GM19351 (cell line): Measurements from ENCODE around the gene SORL1.
"Not testable (repeated sequence)": the region's sequence is repeated elsewhere in the genome, so short reads cannot be mapped to it uniquely, and the experiment has no call there.

Experiments used
- ATAC-seq: cut with Tn5 transposase; IDR thresholded peaks from one replicate; pipeline ENCODE4 v1.9.1; 2021; ENCODE audit warnings: mild to moderate bottlenecking, moderate library complexity; ENCODE audit not compliant: unreplicated experiment

SORL1 gene

DNA sequence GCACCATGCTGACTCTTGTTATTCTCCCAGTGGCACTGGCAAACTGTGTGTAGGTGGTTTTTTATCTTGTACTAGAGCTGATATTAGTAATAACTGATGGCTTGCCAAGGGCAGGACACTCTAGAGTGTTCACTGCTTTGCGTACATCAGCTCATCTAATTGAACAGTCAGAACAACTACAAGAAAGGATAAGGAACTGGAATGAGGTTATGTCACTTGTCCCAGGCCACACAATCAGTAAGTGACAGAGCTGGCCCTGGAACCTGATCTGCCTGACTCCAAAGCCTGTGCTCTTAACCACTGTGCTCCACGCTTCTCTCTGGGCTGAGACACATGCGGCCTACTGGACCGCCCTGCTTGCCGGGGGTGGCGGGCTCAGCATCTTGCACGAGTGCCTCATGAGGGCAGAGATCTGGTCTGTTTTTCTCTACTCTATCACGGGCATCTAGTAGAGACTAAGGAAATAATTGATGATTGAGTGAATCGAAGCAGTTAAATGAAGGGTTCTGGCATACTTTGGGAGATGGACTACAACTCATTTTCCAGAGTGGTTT lies 156.5 kb downstream of the SORL1 start:
- ATAC-seq, result no peak

DNA sequence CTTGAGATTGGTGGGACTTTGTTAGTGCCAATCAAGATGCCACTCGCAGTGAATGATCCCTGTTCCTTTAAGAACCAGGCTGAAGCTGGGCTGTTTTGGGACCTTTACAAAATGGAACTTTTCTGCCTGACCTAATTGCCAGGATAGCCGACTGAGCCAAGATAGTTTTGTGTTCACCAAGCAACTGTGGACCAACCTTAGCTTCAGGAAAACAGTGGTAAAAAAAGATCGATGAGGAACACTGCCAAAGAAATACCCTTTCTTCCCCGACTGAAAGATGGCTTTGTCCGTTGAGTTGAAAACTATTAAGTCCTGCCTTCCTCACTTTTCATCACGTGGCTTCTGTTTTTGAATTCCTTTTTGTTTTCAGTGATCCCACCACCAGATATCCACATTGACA lies 158.6 kb downstream of the SORL1 start:
- ATAC-seq, result no peak

DNA sequence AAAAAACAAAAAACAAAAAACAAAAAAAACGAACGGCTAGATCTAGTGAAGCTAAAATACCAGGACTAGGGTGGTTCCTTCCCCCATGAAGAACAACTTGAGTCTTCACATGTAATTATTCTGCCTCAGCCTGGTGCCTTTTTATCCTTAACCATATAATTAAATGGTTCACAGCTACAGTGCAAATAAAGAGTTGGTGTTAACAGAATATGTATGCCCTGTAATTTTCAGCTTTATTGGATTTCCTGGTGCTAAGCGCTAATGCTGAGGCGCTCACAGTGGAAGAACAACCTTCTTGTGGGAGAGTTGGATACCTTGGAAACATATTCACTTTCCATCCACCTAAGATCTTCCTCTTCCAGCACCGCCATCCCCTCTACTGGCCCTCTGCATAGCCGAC lies 159.1 kb downstream of the SORL1 start:
- ATAC-seq, result no peak

DNA sequence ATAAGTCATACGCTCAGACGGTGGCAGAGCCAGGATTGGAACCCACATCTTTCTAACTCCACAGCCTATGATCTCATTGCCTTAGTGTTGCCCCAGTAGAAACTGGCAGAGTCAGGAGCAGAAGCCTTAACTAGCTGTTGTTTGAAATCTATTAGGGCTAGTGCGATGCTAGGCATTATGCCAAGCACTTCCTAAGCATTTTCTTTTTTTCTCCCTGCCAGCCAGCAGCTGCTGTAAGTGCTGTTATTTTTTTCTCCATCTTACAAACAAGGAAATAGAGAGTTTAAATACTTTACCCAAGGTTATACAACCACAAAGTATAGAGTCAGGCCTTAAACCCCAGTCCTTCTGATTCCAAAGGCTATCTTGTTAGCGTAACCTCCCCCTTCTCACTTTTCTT lies 161.6 kb downstream of the SORL1 start:
- ATAC-seq, result no peak

DNA sequence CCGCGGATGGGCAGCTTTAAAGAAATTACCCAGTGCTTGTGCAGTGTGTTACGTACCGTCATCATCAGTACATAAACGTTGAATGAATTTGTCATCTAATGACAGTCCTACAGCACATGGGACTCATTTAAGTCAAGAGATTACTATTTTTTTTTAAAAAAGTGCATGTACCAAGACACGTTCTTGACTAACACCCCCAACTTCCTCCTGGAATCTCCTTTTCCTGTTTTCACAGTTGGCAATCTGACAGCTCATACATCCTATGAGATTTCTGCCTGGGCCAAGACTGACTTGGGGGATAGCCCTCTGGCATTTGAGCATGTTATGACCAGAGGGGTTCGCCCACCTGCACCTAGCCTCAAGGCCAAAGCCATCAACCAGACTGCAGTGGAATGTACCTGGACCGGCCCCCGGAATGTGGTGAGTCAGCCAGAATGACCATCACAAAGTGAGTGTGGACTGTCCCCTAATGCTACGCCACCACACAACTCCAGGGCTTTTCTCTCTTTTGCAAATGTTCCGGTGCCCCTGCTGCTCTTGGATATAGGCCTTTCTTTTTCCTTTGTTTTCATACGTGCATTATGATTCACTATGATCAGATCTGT lies 162.6 kb downstream of the SORL1 start:
- ATAC-seq, result no peak

DNA sequence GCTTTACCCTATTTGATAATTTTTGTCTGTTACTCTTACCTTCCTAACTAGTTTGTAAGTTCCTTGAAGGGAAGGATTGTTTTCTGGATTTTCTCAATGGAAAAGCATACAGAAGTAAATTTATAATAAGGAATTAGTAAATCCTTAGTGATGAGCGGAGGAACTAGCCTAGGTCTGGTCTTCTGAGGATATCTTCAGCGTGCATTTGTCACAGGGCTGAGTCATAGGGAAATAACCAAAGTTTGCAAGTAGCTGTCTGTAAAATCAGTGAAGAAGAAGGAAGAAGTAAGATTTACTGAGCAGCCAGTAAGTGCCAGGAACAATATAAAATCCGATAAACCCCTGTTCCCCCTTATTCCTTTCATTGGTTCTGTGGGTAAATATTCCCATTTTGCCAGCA lies 163.4 kb downstream of the SORL1 start:
- no peak for ATAC-seq

DNA sequence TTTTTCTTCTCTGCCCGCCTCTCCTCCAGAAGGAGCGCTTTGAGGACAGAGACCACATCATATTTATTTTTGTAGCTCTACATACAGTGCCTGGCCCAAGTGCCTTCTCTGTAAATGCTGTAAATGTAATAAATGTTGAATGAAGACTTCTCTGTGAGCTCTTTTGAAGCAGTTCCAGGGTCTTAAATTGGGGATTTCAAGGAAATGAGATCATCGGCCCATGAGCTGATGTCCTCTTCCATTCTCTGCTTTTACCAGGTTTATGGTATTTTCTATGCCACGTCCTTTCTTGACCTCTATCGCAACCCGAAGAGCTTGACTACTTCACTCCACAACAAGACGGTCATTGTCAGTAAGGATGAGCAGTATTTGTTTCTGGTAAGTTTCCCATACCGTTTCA lies 166.4 kb downstream of the SORL1 start:
- no peak for ATAC-seq

DNA sequence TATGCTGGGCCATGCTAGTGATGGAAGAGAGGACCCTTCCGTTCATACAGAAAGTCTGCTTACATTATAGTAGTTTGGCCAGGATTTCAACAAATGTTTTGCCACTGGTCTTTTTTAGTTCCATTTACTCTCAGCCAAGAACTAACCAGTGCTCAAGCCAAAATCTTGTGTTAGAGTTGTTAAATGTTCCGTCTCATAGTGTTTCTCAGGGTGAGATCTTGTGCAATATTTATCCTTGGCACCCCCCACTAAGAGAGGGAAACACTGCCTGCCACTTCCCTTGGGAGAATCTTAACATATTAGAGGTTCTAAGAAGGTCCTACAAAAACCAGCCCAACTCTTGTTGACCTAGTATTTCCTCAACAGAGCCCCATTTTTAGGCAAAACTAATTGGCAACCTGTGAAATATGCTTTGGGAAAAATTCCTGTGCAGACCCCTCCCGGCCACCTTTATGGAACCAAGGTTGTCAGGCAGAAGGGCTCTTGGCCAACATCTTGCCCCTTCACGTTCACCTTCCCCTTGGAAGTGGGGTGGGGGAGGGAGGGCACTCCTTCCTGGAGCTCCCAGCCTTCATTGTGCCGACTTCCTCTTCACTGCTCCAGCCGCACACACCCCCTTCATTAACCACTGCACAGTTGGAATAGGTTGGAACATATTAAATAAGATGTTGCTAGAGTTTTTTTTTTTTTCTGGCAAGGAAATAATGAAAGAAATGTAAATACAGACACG lies 173.8 kb downstream of the SORL1 start:
- ATAC-seq, result no peak

DNA sequence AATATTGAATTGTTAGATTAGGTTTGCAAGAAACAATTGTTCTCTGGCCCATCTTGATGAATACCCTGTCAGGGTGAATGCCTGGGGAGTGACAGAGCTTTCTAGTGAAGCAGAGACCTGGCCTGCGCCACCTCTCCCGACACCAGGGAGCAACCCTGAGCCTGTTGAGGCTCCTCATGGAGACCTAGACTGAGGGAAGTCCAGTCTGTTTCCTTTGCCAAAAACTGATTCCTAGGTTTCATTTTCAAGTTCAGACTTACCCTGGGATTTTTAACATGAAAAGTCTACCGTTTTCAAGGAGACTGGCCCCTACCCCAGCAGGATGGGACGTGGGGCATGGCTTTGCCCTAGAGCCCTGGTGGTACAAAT lies 174.4 kb downstream of the SORL1 start:
- no peak for ATAC-seq

DNA sequence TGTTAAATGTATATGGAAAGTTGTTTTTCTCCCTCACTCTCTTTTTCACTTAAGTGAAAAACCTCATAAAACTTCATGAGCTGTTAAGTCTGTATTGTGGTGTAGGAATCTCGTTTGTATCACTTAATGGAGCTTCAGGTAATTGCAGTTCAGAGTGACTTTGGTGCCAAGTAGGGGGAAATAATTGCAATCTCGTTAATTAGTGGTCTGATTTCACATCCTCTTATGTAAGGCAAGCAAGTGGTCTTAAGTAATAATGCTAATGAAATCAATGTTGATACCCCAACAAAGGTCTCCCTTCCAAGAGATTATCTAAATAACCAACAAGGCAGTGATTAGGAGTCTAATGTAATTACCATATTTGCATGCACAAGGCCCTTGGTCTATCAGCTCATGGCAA lies 174.9 kb downstream of the SORL1 start:
- no peak for ATAC-seq

DNA sequence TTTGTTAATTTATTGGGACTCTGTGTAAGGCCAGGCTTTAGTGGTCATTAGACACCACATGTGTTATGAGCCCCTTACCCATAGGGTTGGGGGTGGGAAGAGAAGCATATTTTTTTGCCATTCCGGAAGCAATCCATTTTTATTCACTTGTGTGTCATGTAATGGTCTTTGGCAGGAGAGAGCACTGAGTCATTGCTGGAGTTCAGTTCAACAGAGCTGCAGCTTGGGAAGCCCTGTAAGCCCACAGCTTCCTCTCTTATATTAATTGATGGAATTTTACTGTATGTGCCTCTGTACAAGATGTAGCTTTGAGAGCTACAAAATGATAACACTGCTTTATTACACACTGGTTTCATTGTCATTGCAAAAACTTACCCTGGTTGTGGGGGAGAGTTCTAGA lies 177.9 kb downstream of the SORL1 start:
- no peak for ATAC-seq

DNA sequence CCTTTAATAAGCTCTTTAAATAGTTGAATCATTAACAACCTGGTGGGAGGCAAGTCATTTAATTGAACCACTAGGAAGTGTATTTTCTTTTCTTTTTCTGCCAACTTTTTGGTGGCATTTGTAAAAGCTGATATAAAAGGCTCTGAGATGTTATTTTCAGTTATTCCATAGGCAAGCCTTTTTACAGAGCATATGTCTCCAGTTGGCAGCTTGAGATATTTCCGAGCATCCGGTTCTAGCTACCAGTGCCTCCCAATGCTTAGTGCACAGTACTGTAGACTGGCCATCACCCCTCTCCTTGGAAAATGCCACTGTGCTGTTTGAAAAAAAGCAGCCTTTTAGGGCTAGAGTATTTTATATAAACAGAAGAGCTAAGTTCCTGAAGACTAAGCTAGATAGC lies 179.3 kb downstream of the SORL1 start:
- no peak for ATAC-seq

DNA sequence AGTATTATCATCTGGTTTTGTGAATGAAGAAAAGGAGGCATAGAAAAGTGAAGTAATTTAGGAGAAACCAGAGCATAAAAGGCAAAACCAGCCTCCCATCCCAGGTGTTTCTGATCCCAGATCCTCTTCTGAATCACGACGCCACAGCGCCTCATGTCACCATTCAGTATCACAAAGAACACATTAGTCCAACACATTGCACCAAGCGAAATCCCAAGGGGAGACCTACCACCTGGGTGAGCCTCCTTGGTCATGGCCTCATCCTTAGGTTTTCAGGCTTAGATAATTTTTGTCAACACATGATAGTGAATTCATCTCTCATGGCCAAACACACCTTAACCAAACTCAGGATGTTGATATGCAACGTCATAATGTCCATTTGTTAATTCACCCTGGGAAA lies 182.2 kb downstream of the SORL1 start:
- no peak for ATAC-seq

DNA sequence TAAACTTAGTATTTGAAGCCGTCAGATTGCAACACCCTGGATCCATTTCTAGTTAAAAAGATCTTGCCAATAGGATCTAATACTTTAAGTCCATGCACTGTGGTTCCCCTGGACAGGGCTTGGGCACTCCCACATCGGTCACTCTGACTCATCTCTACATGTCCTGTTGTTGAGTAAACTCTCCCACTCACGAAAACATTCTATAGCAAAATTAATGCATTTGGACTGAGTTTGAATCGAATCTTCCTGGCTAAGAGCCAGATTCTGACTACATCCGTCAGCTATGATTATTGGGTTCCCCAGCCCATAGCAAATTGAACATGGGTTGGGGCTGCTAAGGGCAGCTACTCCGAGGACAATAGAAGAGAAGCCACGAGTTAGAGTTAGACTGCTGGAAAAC lies 182.8 kb downstream of the SORL1 start:
- no peak for ATAC-seq

DNA sequence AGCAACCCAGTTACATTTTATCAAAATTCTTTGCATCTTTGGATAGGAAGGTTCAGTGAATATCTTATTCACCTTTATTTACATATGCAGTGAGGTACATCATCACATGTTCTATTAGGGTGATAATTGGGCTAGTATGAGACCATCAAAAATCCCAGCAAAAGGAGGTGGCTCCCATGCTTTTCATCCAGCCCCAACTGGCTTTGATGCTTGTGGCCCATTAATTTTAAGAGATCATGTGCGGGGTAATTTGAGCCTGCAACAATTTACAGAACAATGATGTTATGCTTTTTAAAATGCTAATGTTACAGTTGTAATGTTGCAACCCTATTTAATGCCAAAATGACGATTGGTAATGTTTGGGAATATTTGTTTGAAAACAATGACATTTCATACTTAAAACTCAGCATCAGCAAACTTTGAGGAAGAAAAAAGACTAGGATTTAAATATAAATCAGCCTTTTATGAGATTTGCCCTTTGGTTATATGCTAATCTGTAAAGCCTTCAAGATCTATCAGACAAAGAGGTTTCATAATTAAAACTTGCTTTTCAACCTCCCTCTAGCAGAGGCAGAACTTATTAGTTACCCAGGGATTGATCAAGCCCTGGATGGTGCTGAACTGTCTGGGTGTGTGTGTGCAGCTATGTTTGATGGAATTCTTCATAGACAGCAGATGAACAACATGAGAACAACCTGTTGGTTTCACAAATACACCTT lies 184.1 kb downstream of the SORL1 start:
- ATAC-seq, result no peak

DNA sequence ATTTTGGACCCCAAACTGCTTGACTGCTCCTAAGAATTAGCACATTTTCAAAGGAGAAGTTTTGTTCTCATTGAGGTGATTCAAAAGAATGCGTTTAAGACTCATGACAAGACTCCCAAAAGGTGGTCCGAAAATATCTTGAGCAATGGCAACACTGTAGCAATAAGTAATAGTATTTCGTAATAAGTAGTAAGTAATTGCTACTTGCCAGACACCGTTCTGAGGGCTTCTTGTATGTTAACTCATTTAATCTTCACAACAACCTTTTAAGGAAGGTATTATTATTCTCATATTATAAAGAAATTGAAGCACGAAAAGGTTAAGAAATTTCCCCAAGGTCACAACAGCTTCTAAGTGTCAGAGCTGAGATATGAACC lies 184.7 kb downstream of the SORL1 start:
- ATAC-seq, result no peak

DNA sequence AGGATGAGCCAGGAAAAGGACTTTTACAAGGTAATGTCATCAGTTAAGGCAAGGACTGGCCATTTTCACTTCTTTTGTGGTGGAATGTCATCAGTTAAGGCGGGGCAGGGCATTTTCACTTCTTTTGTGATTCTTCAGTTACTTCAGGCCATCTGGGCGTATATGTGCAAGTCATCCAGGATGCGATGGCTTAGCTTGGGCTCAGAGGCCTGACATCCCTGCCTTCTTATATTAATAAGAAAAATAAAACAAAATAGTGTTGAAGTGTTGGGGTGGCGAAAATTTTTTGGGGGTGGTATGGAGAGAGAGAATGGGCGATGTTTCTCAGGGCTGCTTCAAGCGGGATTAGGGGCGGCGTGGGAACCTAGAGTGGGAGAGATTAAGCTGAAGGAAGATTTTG lies 185.5 kb downstream of the SORL1 start:
- ATAC-seq, result not testable (repeated sequence)

DNA sequence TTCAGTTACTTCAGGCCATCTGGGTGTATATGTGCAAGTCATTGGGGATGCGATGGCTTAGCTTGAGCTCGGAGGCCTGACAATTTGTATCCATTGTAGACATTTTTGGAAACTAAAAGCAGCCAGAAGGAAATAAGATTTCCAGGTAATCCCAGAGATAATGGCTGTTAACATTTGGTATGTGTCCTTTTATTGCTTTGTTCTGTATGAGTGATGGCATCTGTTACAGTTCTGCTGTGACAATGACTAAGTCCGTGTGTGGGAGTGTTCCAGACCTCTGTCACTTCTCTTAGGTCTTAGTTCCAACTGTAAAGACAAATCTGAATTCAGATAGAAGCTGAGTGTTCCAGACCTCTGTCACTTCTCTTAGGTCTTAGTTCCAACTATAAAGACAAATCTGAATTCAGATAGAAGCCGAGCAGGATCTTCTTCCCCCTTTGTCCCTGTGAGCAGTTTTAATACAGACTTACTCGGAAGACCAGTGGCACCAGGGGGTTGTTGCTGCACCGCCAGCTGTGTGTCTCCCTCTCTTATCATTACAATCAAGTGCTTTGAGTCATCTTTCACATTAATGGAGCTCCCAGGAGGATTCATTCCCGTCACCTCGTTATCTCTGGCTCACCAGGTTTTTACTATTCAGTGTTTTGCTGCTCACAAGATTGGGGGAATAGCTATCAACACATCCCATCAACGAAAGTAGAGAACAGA lies 191.5 kb downstream of the SORL1 start:
- no peak for ATAC-seq

DNA sequence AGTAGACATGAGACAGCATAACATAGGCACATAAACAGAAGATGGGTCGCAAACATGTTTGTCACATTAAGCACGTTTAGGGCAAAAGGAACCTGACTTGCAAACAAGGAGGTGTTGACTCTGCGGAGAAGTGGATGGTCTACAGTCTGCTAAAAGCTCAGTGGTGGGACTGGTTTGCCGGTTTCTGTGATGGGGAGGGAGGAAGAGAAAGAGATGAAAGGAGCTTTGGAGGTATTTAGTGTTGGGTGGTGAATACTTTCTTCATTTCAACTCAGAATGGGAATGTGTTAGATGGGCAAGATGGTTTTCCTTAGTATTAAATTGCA lies 192.0 kb downstream of the SORL1 start:
- no peak for ATAC-seq

DNA sequence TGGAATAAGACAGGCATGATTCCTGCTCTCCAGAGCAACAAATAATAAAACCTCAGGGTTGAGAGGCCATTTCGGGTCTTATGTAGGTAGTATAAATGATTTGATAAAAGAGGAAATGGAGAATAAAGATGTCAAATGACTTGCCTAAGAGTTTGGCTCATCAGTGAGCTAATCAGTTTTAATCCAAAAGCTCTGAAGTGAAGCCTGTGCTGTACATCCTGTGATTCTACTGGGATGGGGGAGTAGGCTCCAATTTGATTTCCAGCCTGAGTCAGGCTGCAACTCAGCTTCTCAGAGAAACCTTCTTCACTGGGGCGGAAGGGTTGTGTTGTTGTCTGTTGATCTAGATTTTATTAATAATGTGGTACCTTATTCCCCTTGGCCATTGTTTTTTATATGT lies 192.9 kb downstream of the SORL1 start:
- ATAC-seq, result no peak

DNA sequence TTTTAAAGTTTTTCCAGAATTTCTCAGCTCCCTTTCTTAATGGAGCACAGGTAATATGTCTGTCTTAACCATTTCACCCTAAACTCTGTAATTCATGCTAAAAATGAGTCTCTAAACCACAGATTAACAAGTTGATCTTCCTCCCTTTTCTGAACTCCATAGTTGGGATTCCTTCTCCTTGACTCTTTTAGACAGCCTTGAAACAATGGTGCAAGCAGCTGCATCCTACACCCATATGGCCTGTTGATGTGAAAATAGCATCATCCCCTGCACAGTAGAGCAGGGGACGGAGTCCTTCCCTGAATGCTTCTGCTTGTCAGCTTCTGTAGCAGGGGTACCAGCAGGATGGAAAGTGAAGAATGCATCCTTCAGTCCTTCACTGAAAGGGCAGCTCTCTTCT lies 193.5 kb downstream of the SORL1 start:
- ATAC-seq, result no peak

DNA sequence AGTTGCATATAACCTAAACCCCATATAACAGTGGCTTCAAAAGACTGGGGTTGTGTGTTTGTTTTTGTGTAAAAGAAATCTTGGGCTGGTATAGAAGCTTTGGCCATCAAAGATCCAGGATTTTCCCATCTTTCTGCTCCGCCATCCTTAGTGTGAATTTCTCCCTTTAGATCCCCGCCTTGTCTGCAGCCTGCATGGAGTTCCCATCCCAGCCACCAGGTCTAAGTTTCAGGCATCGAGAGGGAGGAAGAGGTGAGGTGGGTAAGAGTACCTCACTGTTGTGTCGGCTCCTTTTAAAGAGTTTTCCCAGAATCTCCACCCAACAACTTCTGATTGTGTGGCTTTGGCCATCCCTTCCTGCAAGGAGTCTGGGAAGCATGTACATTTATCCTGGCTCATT lies 196.2 kb downstream of the SORL1 start:
- ATAC-seq, result no peak
